Activated T-helper 2 cell treated with anti-CD3 and anti-CD28 coated beads, Interferon-gamma antibody, Interleukin-2, Interleukin-4, amounts not matched to agents 10 μg/mL and 5 μg/mL and 100 μg/mL, durations not matched to agents 14 hours and 24 hours and 36 hours (primary cell): ENCODE measurements around the gene EYA4. TPM values are rescaled to one million over a fixed set of nuclear protein-coding genes. Genes with fewer than 3 reads are reported as not detected.

ENCODE experiments used
- DNase-seq: peaks from one replicate; pipeline ENCODE4 v3.0.0; 2021; ENCODE audit warnings: low spot score
- H3K27ac Mint-ChIP-seq: one replicate; pipeline ENCODE4 v1.8.0; 2021; ENCODE audit warnings: mixed read lengths
- H3K27me3 Mint-ChIP-seq: one replicate; pipeline ENCODE4 v1.8.0; 2021; ENCODE audit warnings: low read depth, mixed read lengths
- H3K36me3 Mint-ChIP-seq: one replicate; pipeline ENCODE4 v1.8.0; 2021; ENCODE audit warnings: low read depth, mixed read lengths
- H3K4me1 Mint-ChIP-seq: one replicate; pipeline ENCODE4 v1.8.0; 2021; ENCODE audit warnings: low read depth, mixed read lengths
- H3K4me3 Mint-ChIP-seq: one replicate; pipeline ENCODE4 v1.8.0; 2021; ENCODE audit warnings: low read depth, mild to moderate bottlenecking, moderate library complexity, mixed read lengths
- H3K9me3 Mint-ChIP-seq: one replicate; pipeline ENCODE4 v1.8.0; 2021; ENCODE audit warnings: mixed read lengths
- intact Hi-C: fragments of 100-400 bp; cut with micrococcal nuclease; formaldehyde crosslinking; loops from one replicate; pipeline ENCODE4 v1.15.1; 2023
- total RNA-seq: library from RNA; stranded (reverse); gene quantifications from 2 replicates; pipeline ENCODE4 v1.2.3, GENCODE V29; 2022

The EYA4 gene
- total RNA-seq, 1 donor from 2014 or later, result not detected

DNA sequence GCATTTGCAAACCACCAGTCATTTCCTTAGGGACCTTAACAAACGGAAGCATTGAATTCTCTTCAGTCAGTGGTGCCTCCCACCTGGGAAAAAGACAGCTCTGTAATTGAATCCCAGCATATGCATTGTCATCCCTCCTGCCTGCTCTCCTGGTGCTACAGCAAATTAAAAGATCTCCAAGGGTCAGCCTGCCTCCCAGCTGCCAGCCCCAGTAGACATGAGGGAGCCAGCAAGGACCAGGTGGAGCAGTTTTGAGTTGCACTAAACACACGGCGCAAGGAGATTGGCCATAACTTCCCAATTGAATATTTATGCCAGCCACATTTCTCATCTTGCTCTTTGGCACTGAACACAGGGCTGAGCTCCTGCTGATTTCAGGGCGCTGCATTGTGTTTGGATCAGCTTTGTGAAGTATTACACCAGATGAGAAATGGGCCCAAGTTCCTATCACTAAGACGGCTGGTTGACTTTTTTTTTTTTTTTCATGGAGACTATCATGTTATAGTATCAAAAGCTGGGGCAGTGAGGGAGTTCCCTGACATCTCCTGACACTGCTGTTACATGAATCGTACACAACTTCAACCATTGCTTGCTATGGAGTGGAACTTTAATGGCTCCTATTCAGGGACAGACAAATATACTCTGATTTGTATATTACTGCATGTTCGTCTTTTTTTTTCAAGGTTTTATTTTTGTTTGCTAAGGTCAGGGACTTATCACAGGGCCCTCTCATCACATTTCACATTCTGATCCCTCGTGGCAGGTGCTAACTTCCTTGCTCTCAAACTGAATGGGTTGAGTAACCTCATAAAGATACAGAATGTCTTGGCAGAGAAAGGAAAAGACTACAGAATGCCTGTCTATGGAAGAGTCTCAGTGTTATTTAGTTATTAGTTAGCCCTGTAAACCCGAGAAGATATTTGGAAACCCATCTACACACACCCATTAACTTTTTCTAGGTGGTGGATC lies 191.1 kb downstream of the EYA4 start:
- H3K4me1 Mint-ChIP-seq, result no peaks in the 10 kb centered on the region
- H3K9me3 Mint-ChIP-seq, result no peaks in the 10 kb centered on the region
- H3K27ac Mint-ChIP-seq, result no peak overlapping the region
- H3K4me3 Mint-ChIP-seq, result no peak overlapping the region
- no peaks in the 10 kb centered on the region for H3K36me3 Mint-ChIP-seq
- DNase-seq, result no peak
- H3K27me3 Mint-ChIP-seq, result no peaks in the 10 kb centered on the region
- intact Hi-C loops, result no loop called here

DNA sequence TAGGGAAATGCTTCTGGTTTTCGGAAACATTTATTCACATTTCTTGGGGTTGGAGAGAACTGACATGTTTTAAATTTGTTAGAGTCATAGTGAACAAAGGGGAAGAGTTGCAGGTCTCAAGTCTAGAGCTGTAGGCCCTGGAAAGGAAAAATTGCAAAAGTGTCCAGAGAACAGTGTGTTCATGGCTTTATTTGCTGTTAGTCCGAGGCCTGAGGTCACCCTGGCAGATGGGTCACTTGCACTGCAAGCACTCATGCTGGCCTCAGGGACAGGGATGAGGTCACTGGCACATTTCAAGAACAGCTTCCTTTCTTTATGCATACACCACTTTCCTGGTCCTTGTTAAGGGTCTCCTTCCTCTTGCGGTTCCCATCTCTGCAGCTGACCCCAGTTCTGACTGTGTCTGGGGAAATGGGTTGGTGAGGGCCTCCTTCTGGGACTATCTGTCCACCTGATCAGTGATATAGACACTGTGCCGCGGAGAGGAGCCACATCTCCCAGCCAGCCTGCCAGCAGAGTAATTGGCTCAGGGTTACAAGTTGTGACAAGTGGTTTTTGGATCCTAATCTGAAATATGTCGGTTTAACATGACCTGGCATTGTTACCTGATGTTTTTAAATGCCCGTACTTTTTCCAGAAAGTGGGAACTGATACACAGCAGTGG lies 194.0 kb downstream of the EYA4 start:
- Mint-ChIP-seq H3K27me3 (no peaks in the 10 kb centered on the region), H3K9me3 (no peaks in the 10 kb centered on the region), H3K4me1 (no peaks in the 10 kb centered on the region), H3K27ac (no peak overlapping the region), H3K36me3 (no peaks in the 10 kb centered on the region), H3K4me3 (no peak overlapping the region)
- DNase-seq, result no peak
- intact Hi-C loops, result no loop called here

DNA sequence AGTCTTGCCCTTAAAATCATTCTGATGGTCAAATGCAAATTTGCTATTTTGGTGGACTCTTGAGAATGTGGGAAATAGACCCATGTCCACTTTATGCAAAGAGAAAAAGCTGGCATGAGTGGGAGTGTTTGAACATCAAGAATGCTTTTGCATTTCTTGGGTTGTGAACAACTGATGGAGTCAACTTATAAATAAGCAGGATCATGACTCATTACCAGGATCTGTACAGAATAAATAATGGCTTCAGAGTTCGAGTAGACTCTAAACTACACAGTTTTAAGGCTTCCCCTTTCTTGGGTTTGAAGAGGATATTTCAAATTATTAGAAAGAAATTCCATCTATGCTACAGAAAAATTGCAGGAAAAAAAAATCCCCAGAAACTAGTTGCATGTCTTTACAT lies 195.5 kb downstream of the EYA4 start:
- Mint-ChIP-seq H3K9me3 (no peaks in the 10 kb centered on the region), H3K4me3 (no peak overlapping the region), H3K36me3 (no peaks in the 10 kb centered on the region), H3K27me3 (no peaks in the 10 kb centered on the region), H3K4me1 (no peaks in the 10 kb centered on the region), H3K27ac (no peak overlapping the region)
- intact Hi-C loops, result no loop called here
- DNase-seq, result no peak

DNA sequence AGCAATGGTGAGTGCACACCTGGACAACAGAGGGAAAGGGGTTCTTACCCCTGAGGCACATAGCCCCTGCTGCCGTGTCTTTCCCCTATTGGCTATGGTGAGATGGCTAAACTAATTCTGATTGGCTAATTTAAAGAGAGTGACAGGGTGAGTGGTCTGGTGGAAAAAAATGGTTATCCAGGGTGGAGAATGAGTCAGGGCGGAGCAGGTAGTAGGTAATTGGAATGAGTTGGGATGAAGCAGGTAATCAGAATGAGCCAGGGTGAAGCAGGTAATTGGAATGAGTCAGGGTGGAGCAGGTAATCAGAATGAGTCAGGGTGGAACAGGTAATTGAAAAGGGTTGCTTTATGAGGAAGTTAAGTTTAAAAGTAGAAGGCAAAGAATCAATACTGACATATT lies 200.3 kb downstream of the EYA4 start:
- no peaks in the 10 kb centered on the region for H3K27me3 Mint-ChIP-seq
- H3K9me3 Mint-ChIP-seq, result no peaks in the 10 kb centered on the region
- intact Hi-C loops, result no loop called here
- H3K4me3 Mint-ChIP-seq, result no peak overlapping the region
- no peak for DNase-seq
- no peak overlapping the region for H3K27ac Mint-ChIP-seq
- H3K36me3 Mint-ChIP-seq, result no peaks in the 10 kb centered on the region
- no peaks in the 10 kb centered on the region for H3K4me1 Mint-ChIP-seq

DNA sequence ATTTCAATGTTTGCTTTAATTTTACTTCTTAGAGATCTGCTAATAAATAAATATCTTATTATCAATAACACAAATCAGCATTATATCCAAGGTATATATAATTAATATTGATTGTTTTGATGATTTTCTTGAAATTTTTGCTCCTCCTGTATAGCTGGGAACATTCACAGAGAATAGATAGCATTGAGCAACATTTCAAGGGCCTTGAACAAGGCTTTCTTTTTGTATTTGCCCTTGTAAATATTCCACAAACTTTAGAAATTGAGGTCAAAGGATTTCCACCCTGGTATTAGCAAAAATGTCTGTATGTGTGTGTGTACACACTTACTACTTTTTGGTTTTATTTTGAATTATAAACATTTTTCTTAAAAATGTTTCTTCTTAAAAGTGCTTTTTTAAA lies 205.6 kb downstream of the EYA4 start:
- H3K36me3 Mint-ChIP-seq, result no peaks in the 10 kb centered on the region
- intact Hi-C loops, result no loop called here
- H3K27ac Mint-ChIP-seq, result no peak overlapping the region

DNA sequence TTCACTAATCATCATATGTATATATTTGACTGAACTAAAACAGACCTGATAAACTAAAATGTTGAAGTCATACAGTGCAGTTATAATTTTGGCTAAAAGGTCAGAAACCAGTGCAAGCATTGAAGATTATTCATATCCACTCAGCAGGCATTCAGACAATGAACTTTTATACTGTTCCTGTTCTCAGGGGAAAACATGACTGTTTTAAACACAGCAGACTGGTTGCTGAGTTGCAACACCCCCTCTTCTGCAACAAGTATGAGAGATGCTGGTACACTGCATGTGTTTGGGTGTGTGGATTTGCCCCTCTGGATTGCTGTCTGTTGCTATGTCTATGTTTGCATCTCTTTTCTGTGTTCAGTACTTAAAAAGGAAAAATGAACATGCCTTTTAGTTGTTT lies 206.8 kb downstream of the EYA4 start:
- H3K27me3 Mint-ChIP-seq, result no peaks in the 10 kb centered on the region
- DNase-seq, result no peak
- no peaks in the 10 kb centered on the region for H3K9me3 Mint-ChIP-seq
- no peak overlapping the region for H3K27ac Mint-ChIP-seq
- no peaks in the 10 kb centered on the region for H3K36me3 Mint-ChIP-seq
- H3K4me3 Mint-ChIP-seq, result no peak overlapping the region
- no peaks in the 10 kb centered on the region for H3K4me1 Mint-ChIP-seq
- intact Hi-C loops, result no loop called here

More for the DNA sequence above, 205.6 kb downstream of the EYA4 start:
- no peaks in the 10 kb centered on the region for H3K27me3 Mint-ChIP-seq
- H3K4me1 Mint-ChIP-seq, result no peaks in the 10 kb centered on the region
- no peak for DNase-seq
- no peaks in the 10 kb centered on the region for H3K9me3 Mint-ChIP-seq
- no peak overlapping the region for H3K4me3 Mint-ChIP-seq

DNA sequence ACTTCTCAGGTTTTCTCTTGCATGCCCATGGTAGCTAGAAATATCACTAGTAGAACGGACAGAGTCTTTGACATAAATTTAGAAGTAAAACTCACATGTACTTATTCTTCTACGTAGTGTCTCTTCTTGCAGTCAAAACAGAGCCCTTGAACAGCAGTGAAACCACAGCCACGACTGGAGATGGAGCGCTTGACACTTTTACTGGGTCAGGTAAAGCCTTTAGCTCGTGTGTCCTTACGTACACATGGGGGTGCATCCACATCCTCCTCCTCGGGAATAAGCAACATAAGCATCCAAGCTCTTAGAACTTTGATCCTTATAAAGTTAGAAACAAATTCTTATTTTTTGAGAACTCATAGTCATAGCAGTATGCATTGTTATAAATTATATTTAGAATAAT lies 215.3 kb downstream of the EYA4 start:
- intact Hi-C loops, result no loop called here
- Mint-ChIP-seq H3K27ac (no peak overlapping the region), H3K4me1 (no peaks in the 10 kb centered on the region), H3K36me3 (no peaks in the 10 kb centered on the region), H3K9me3 (no peaks in the 10 kb centered on the region), H3K4me3 (no peak overlapping the region), H3K27me3 (no peaks in the 10 kb centered on the region)
- no peak for DNase-seq

DNA sequence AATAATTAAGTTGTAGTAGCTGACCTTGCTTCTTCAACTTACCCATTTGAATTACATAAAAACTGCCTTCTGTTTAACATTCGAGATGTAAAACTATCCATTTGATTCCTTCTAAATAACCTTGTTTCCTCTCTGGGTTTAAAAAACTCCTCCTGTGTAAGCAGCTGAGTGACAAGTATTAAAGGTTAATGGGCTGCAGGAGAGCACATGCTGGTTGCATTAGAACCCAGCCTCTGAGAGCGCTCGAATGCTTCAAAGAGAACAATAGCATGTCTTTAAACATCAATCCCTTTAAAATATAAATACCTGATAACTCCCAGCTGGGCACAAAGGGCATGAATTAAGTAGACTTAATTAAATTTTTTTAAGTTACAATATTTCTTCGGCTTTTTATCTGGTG lies 215.8 kb downstream of the EYA4 start:
- Mint-ChIP-seq H3K27me3 (no peaks in the 10 kb centered on the region), H3K27ac (no peak overlapping the region), H3K4me3 (no peak overlapping the region), H3K4me1 (no peaks in the 10 kb centered on the region), H3K9me3 (no peaks in the 10 kb centered on the region), H3K36me3 (no peaks in the 10 kb centered on the region)
- intact Hi-C loops, result no loop called here
- DNase-seq, result no peak

DNA sequence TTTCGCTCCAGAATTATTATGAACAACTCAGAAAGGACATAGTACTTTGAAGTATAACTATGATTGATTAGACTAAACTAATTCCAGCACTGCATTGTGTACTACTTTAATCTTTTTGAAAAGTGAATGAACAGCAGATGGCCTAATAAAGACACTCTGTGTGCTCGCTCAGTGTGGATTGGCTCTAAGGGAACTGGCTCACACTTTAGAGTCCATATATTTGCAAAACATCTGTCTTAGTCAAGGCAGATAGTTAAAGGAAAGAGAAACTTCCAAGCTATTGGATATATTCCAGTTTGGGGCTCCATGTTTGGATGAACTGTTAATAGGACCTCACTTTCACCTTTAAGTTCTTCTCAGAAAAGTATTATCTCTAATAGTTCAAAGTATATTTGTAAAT lies 218.9 kb downstream of the EYA4 start:
- DNase-seq, result no peak
- no peaks in the 10 kb centered on the region for H3K36me3 Mint-ChIP-seq
- H3K4me1 Mint-ChIP-seq, result no peaks in the 10 kb centered on the region
- no peak overlapping the region for H3K4me3 Mint-ChIP-seq
- H3K27ac Mint-ChIP-seq, result no peak overlapping the region
- H3K27me3 Mint-ChIP-seq, result no peaks in the 10 kb centered on the region
- no peaks in the 10 kb centered on the region for H3K9me3 Mint-ChIP-seq
- intact Hi-C loops, result no loop called here

DNA sequence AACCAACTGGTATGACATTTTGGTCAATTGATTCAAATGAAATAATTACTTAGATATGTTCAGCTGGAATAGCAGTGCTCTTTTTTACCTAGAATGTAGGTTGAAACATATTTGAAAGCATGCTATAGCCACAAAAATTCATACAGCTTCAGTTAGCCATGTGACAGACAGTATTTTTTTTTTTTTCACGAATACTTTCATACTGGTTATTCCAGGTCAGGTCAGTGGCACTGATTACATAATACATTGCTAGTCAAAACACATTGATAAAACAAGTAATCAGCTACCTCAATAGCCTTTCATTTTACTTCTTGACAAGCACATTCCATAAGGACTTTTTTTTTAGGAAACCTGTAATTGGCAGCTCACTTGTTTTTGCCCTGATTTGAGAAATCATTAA lies 222.6 kb downstream of the EYA4 start:
- no peaks in the 10 kb centered on the region for H3K9me3 Mint-ChIP-seq
- H3K36me3 Mint-ChIP-seq, result no peaks in the 10 kb centered on the region
- no peak for DNase-seq
- no peaks in the 10 kb centered on the region for H3K27me3 Mint-ChIP-seq
- H3K4me1 Mint-ChIP-seq, result no peaks in the 10 kb centered on the region
- intact Hi-C loops, result no loop called here
- no peak overlapping the region for H3K27ac Mint-ChIP-seq
- no peak overlapping the region for H3K4me3 Mint-ChIP-seq

DNA sequence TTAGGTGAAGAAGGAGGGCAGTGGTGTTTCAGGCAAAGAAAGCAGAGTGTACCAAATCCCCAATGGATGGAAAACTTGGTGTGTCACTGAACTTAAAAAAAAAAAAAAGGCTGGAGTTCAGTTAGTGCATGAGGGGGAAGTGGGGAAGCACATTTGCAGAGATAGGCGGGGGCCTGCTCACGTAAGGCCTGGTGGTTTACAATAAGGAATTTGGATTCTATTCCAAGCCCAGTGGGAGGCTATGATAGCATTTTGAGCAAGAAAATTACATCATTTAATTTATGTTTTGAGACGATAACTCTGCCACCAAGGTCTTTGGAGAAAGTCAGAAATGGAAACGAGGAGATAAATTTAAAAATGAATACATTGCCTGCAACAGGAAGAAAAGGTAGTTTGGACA lies 225.5 kb downstream of the EYA4 start:
- intact Hi-C loops, result no loop called here
- Mint-ChIP-seq H3K4me3 (no peak overlapping the region), H3K27me3 (no peaks in the 10 kb centered on the region), H3K9me3 (no peaks in the 10 kb centered on the region), H3K4me1 (no peaks in the 10 kb centered on the region), H3K36me3 (no peaks in the 10 kb centered on the region), H3K27ac (no peak overlapping the region)
- no peak for DNase-seq

DNA sequence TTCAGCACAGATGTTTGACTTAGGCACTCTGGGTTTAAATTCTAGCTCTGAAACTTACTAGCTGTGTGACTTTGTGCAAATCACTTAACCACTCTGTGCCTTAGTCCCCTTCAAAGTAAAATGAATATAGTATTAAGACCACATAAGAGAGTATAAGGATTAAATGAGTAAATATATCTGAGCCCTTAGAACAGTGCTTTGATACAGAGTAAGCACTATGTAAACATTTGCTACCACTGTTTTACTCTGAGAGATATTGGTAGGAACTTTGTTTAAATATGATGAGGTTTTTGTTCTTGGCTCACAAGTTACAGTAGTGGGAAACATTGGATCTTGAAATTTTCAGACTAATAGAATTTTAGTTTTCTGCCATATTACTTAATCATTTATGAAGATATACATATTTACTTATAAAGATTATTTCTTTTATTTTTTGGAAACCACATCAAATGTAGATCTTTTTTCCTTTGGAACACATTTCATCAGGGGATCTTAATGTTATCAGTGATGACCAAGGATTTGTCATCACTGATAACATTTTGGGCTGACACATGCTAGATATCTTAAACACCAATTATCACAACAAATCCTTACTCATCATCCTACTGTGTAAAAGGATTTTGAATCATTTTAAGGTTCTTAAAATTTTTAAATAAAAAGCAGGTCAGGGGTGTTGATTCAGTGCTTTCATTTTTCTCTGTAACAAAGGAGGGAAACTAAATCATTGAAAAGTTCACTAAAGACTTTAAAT lies 226.2 kb downstream of the EYA4 start:
- intact Hi-C loops, result no loop called here
- no peak for DNase-seq
- Mint-ChIP-seq H3K27ac (no peak overlapping the region), H3K36me3 (no peaks in the 10 kb centered on the region), H3K9me3 (no peaks in the 10 kb centered on the region), H3K4me3 (no peak overlapping the region), H3K27me3 (no peaks in the 10 kb centered on the region), H3K4me1 (no peaks in the 10 kb centered on the region)

DNA sequence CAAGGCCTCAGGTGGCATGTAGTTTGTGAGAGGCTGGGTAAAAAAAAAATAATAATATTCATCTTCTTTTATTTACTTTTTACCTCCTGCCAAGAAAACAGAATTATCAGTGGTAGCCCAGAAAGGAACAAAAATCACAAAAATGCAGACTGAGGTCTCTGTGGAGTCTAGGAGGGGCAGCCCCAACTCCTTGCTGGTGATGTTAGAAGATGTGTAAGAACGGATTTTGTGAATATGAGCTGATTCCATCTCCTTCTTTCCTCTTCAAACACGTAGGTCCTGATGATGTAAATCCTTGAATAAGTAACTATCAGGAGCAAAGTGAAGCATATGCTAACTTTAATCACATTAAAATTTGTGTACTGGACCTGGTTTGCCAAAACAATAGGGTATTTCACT lies 226.8 kb downstream of the EYA4 start:
- no peak for DNase-seq
- no peaks in the 10 kb centered on the region for H3K27me3 Mint-ChIP-seq
- H3K27ac Mint-ChIP-seq, result no peak overlapping the region
- intact Hi-C loops, result no loop called here
- no peaks in the 10 kb centered on the region for H3K4me1 Mint-ChIP-seq
- no peak overlapping the region for H3K4me3 Mint-ChIP-seq
- H3K36me3 Mint-ChIP-seq, result no peaks in the 10 kb centered on the region
- no peaks in the 10 kb centered on the region for H3K9me3 Mint-ChIP-seq
